WTC11 (cell line): ENCODE measurements around the gene LCT.

ENCODE experiments used
- ATF2 ChIP-seq: sonication (generic); formaldehyde crosslinking; IDR thresholded peaks from 2 replicates; pipeline ENCODE4 v1.8.1; 2022; ENCODE audit warnings: low read depth, missing genetic modification reagents, borderline replicate concordance
- E2F1 ChIP-seq: sonication (generic); formaldehyde crosslinking; IDR thresholded peaks from 2 replicates; pipeline ENCODE4 v1.8.0; 2022; ENCODE audit warnings: mild to moderate bottlenecking, missing genetic modification reagents
- JAZF1 ChIP-seq: fragments of 250-450 bp; sonication (Bioruptor Pico); IDR thresholded peaks from 2 replicates; pipeline ENCODE4 v1.9.0; 2021; ENCODE audit warnings: moderate library complexity, mild to moderate bottlenecking, inconsistent platforms
- USF1 ChIP-seq: sonication (generic); formaldehyde crosslinking; IDR thresholded peaks from 2 replicates; pipeline ENCODE4 v1.8.0; 2022; ENCODE audit warnings: mild to moderate bottlenecking, missing genetic modification reagents
- ZBTB21 ChIP-seq: sonication (generic); formaldehyde crosslinking; IDR thresholded peaks from 2 replicates; pipeline ENCODE4 v1.8.1; 2023; ENCODE audit warnings: mild to moderate bottlenecking, missing genetic modification reagents, borderline replicate concordance
- ZNF219 ChIP-seq: sonication (generic); formaldehyde crosslinking; IDR thresholded peaks from 2 replicates; pipeline ENCODE4 v1.8.0; 2023; ENCODE audit warnings: missing genetic modification reagents, mild to moderate bottlenecking, borderline replicate concordance
- ZNF317 ChIP-seq: sonication (generic); formaldehyde crosslinking; IDR thresholded peaks from 2 replicates; pipeline ENCODE4 v1.8.1; 2023; ENCODE audit warnings: low read depth, mild to moderate bottlenecking, moderate library complexity, missing genetic modification reagents, borderline replicate concordance
- ZNF423 ChIP-seq: fragments of 250-450 bp; sonication (Bioruptor Pico); IDR thresholded peaks from 2 replicates; pipeline ENCODE4 v2.1.2; 2022; ENCODE audit warnings: mild to moderate bottlenecking, moderate library complexity
- TF ChIP-seq, protein P1 (sequence below): fragments of 200-600 bp; IDR thresholded peaks from 2 replicates; pipeline ENCODE4 v1.8.0; 2022; ENCODE audit warnings: antibody characterized with exemption
- TF ChIP-seq, protein P2 (sequence below): sonication (generic); formaldehyde crosslinking; IDR thresholded peaks from 2 replicates; pipeline ENCODE4 v1.8.0; 2022; ENCODE audit warnings: mild to moderate bottlenecking, missing genetic modification reagents

- TF ChIP-seq, protein P1, sequence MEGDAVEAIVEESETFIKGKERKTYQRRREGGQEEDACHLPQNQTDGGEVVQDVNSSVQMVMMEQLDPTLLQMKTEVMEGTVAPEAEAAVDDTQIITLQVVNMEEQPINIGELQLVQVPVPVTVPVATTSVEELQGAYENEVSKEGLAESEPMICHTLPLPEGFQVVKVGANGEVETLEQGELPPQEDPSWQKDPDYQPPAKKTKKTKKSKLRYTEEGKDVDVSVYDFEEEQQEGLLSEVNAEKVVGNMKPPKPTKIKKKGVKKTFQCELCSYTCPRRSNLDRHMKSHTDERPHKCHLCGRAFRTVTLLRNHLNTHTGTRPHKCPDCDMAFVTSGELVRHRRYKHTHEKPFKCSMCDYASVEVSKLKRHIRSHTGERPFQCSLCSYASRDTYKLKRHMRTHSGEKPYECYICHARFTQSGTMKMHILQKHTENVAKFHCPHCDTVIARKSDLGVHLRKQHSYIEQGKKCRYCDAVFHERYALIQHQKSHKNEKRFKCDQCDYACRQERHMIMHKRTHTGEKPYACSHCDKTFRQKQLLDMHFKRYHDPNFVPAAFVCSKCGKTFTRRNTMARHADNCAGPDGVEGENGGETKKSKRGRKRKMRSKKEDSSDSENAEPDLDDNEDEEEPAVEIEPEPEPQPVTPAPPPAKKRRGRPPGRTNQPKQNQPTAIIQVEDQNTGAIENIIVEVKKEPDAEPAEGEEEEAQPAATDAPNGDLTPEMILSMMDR: no peak
- no peak for TF ChIP-seq ZNF219 (CRISPR knock-in tag)
- TF ChIP-seq ZNF423 (CRISPR knock-in tag): no peak
- no peak for TF ChIP-seq ZBTB21 (CRISPR knock-in tag)
- TF ChIP-seq JAZF1 (CRISPR knock-in tag): no peak
- TF ChIP-seq E2F1 (CRISPR knock-in tag): no peak
- TF ChIP-seq ATF2 (CRISPR knock-in tag): no peak
- no peak for TF ChIP-seq ZNF317
- TF ChIP-seq USF1 (CRISPR knock-in tag): no peak
- TF ChIP-seq, protein P2, sequence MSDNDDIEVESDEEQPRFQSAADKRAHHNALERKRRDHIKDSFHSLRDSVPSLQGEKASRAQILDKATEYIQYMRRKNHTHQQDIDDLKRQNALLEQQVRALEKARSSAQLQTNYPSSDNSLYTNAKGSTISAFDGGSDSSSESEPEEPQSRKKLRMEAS (CRISPR knock-in tag): no peak
These were observed at the start of gene LCT for GRCh38 chr2:135836596-135837270.
